ENCODE data around the gene CHST8. TPM values are rescaled to one million over a fixed set of nuclear protein-coding genes. Genes with fewer than 3 reads are reported as not detected.

Gene CHST8
- total and polyA plus RNA-seq, 2 of the 13 experiments (the other 11 are each of a cell fraction or from before 2014, with no cell fraction given) = not detected

DNA sequence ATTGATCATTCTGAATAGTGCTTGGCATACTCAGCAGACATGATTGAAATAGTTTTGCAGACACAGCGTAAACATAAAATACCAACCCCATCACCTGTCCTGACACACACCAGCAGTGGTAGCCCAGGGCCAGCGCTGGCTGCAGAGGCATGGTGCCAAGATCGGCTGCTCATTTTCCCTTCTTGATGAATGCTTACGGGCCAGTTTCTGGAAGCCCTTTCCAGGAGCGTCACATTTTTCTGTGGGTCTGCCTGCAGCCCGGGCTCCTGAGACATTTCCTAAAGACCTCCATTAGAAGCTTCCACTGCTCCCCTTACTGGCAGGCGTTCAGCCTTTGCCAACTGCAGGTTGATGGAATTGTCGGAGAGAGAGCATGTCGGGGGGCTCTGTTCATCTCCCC, 48.6 kb downstream of the CHST8 start:
- no peak overlapping the region for H3K4me2 ChIP-seq (ENCODE audit: low read depth, low read length)
- no peak for ATAC-seq
- no peak overlapping the region for H3K9ac ChIP-seq (ENCODE audit: insufficient read depth, low read depth, low read length)
- no TSS peak for BruUV-seq (replicated peaks)
- H3K4me1 ChIP-seq (ENCODE audit: insufficient read depth, low read length) = 0 out of 2 replicates have a peak, but pooled peaks cover 7% of the 10 kb centered on the region
- no peak for TF ChIP-seq ZFP62 (CRISPR knock-in tag; IDR thresholded peaks at IDR 0.05)
- no peak for TF ChIP-seq ZNF780A (CRISPR knock-in tag; IDR thresholded peaks at IDR 0.05)
- no peak for TF ChIP-seq ZNF83 (CRISPR knock-in tag; IDR thresholded peaks at IDR 0.05; ENCODE audit: borderline replicate concordance)
- no peak for TF ChIP-seq DMAP1 (CRISPR knock-in tag; IDR thresholded peaks at IDR 0.05)
- TF ChIP-seq, protein P1, sequence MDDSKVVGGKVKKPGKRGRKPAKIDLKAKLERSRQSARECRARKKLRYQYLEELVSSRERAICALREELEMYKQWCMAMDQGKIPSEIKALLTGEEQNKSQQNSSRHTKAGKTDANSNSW (CRISPR knock-in tag; IDR thresholded peaks at IDR 0.05; ENCODE audit: borderline replicate concordance) = no peak
- no peak for TF ChIP-seq ZNF782 (CRISPR knock-in tag; IDR thresholded peaks at IDR 0.05; ENCODE audit: borderline replicate concordance)
- TF ChIP-seq NFKB2 (CRISPR knock-in tag; IDR thresholded peaks at IDR 0.05; ENCODE audit: borderline replicate concordance) = no peak
- no peak for TF ChIP-seq PHB2 (IDR thresholded peaks at IDR 0.05; ENCODE audit: partially characterized antibody)
- TF ChIP-seq, protein P2, sequence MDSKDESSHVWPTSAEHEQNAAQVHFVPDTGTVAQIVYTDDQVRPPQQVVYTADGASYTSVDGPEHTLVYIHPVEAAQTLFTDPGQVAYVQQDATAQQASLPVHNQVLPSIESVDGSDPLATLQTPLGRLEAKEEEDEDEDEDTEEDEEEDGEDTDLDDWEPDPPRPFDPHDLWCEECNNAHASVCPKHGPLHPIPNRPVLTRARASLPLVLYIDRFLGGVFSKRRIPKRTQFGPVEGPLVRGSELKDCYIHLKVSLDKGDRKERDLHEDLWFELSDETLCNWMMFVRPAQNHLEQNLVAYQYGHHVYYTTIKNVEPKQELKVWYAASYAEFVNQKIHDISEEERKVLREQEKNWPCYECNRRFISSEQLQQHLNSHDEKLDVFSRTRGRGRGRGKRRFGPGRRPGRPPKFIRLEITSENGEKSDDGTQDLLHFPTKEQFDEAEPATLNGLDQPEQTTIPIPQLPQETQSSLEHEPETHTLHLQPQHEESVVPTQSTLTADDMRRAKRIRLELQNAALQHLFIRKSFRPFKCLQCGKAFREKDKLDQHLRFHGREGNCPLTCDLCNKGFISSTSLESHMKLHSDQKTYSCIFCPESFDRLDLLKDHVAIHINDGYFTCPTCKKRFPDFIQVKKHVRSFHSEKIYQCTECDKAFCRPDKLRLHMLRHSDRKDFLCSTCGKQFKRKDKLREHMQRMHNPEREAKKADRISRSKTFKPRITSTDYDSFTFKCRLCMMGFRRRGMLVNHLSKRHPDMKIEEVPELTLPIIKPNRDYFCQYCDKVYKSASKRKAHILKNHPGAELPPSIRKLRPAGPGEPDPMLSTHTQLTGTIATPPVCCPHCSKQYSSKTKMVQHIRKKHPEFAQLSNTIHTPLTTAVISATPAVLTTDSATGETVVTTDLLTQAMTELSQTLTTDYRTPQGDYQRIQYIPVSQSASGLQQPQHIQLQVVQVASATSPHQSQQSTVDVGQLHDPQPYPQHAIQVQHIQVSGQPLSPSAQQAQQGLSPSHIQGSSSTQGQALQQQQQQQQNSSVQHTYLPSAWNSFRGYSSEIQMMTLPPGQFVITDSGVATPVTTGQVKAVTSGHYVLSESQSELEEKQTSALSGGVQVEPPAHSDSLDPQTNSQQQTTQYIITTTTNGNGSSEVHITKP (CRISPR knock-in tag; IDR thresholded peaks at IDR 0.05; ENCODE audit: low read depth) = no peak
- no peak for TF ChIP-seq NRL (CRISPR knock-in tag; IDR thresholded peaks at IDR 0.05; ENCODE audit: borderline replicate concordance)
- TF ChIP-seq ZNF232 (CRISPR knock-in tag; IDR thresholded peaks at IDR 0.05; ENCODE audit: borderline replicate concordance) = no peak
- no peak for TF ChIP-seq AGO2 (optimal IDR thresholded peaks at IDR 0.05; ENCODE audit: low read depth, low read length)
- TF ChIP-seq, protein P3, sequence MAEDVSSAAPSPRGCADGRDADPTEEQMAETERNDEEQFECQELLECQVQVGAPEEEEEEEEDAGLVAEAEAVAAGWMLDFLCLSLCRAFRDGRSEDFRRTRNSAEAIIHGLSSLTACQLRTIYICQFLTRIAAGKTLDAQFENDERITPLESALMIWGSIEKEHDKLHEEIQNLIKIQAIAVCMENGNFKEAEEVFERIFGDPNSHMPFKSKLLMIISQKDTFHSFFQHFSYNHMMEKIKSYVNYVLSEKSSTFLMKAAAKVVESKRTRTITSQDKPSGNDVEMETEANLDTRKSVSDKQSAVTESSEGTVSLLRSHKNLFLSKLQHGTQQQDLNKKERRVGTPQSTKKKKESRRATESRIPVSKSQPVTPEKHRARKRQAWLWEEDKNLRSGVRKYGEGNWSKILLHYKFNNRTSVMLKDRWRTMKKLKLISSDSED (CRISPR knock-in tag; IDR thresholded peaks at IDR 0.05) = no peak
- TF ChIP-seq ELF4 (CRISPR knock-in tag; IDR thresholded peaks at IDR 0.05; ENCODE audit: borderline replicate concordance) = no peak
- no peak for TF ChIP-seq ZNF839 (CRISPR knock-in tag; IDR thresholded peaks at IDR 0.05; ENCODE audit: borderline replicate concordance)
- H3K79me2 ChIP-seq (ENCODE audit: insufficient read depth, low read length) = no peaks in the 10 kb centered on the region
- ChIA-PET POLR2A (no interaction called here), CTCF (ENCODE audit: low intra/inter-chr PET ratio, low total read pairs) (no interaction called here)
- no peaks in the 10 kb centered on the region for H3K36me3 ChIP-seq (replicated peaks in 1 of 2; ENCODE audit: control insufficient read depth in 1 of 2, insufficient read depth in 2 of 2, low read length in 2 of 2)
- no peaks in the 10 kb centered on the region for H4K20me1 ChIP-seq (ENCODE audit: insufficient read depth, low read length)
- no peak overlapping the region for H2AFZ ChIP-seq (ENCODE audit: low read length)
- H3K27me3 ChIP-seq (ENCODE audit: control insufficient read depth in 1 of 2, insufficient read depth in 2 of 2, low read length in 2 of 2) = peaks cover 0 to 4% of the 10 kb centered on the region in 2 experiments; a peak in 1 of 5 replicates
- H3K4me3 ChIP-seq (replicated peaks in 1 of 3; ENCODE audit: insufficient read depth in 1 of 3, low read depth in 2 of 3, low read length in 3 of 3) = no peak overlapping the region
- FAIRE-seq = no peak
- intact Hi-C loops (cut with micrococcal nuclease; ENCODE audit: unreplicated experiment) = no loop called here
- in situ Hi-C loops (cut with HindIII; ENCODE audit: extremely low pct_ligation_motif_present, low pct_unique_long_range_greater_than_20kb) = no loop called here
- H3K9me3 ChIP-seq (ENCODE audit: low read length) = no peaks in the 10 kb centered on the region
- DNase-seq (ENCODE audit: low spot score) = no peak
- no peak overlapping the region for H3K27ac ChIP-seq (ENCODE audit: extremely low read length, insufficient read depth, low read length)
- 39% methylated on average over 9 of the region's 9 CpGs for WGBS (ENCODE audit: low lambda C conversion rate)

All from HepG2 (cell line).